GM12892 (cell line): ENCODE data around the gene PKP3.
"Not testable (repeated sequence)": the region's sequence is repeated elsewhere in the genome, so short reads cannot be mapped to it uniquely, and the experiment has no call there.

Source experiments
- POLR2A ChIP-seq: IDR thresholded peaks from 2 replicates; pipeline ENCODE4 v1.6.1; 2011; ENCODE audit warnings: low read depth, low read length, control low read depth
- POLR2AphosphoS5 ChIP-seq: IDR thresholded peaks from 2 replicates; pipeline ENCODE4 v1.6.1; 2011; ENCODE audit warnings: low read depth, low read length, control low read depth
- TAF1 ChIP-seq: IDR thresholded peaks from 2 replicates; pipeline ENCODE4 v1.6.1; 2011; ENCODE audit warnings: low read depth, mild to moderate bottlenecking, control low read depth, low read length, borderline replicate concordance

GRCh38 chr11:389369-389768 is 4.6 kb upstream of the PKP3 start:
- not testable (repeated sequence) for TF ChIP-seq POLR2AphosphoS5, POLR2A, TAF1
